ENCODE data around the gene TLCD3B. TPM values are rescaled to one million over a fixed set of nuclear protein-coding genes. Genes with fewer than 3 reads are reported as not detected.

TLCD3B gene
- total RNA-seq, 1 donor from 2014 or later, result 2.1 TPM

DNA sequence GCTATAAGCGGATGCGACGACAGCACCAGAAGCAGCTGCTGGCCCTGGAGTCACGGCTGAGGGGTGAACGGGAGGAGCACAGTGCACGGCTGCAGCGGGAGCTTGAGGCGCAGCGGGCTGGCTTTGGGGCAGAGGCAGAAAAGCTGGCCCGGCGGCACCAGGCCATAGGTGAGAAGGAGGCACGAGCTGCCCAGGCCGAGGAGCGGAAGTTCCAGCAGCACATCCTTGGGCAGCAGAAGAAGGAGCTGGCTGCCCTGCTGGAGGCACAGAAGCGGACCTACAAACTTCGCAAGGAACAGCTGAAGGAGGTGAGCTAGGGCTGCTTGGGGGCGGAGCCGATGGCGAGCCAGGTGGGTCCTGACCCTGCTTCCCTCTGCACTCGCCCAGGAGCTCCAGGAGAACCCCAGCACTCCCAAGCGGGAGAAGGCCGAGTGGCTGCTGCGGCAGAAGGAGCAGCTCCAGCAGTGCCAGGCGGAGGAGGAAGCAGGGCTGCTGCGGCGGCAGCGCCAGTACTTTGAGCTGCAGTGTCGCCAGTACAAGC is 45.7 kb downstream of the TLCD3B start:
- Mint-ChIP-seq H3K36me3 (peaks cover 13% of the 10 kb centered on the region), H3K4me1 (ENCODE audit: unreplicated experiment) (peaks cover 1% of the 10 kb centered on the region), H3K9me3 (no peaks in the 10 kb centered on the region), H3K27ac (no peak overlapping the region), H3K4me3 (no peak overlapping the region), H3K27me3 (no peaks in the 10 kb centered on the region)
- TF ChIP-seq, protein P1, sequence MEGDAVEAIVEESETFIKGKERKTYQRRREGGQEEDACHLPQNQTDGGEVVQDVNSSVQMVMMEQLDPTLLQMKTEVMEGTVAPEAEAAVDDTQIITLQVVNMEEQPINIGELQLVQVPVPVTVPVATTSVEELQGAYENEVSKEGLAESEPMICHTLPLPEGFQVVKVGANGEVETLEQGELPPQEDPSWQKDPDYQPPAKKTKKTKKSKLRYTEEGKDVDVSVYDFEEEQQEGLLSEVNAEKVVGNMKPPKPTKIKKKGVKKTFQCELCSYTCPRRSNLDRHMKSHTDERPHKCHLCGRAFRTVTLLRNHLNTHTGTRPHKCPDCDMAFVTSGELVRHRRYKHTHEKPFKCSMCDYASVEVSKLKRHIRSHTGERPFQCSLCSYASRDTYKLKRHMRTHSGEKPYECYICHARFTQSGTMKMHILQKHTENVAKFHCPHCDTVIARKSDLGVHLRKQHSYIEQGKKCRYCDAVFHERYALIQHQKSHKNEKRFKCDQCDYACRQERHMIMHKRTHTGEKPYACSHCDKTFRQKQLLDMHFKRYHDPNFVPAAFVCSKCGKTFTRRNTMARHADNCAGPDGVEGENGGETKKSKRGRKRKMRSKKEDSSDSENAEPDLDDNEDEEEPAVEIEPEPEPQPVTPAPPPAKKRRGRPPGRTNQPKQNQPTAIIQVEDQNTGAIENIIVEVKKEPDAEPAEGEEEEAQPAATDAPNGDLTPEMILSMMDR (conservative IDR thresholded peaks at IDR 0.05), result no peak
- DNase-seq (ENCODE audit: extremely low spot score, unreplicated experiment), result no peak

GRCh38 chr16:29984764-29985147 is 46.3 kb downstream of the TLCD3B start:
- Mint-ChIP-seq H3K4me3 (no peak overlapping the region), H3K4me1 (ENCODE audit: unreplicated experiment) (no peaks in the 10 kb centered on the region), H3K27ac (no peak overlapping the region), H3K9me3 (no peaks in the 10 kb centered on the region), H3K27me3 (no peaks in the 10 kb centered on the region), H3K36me3 (peaks cover 11% of the 10 kb centered on the region)
- DNase-seq (ENCODE audit: extremely low spot score, unreplicated experiment), result no peak
- TF ChIP-seq, protein P1 (conservative IDR thresholded peaks at IDR 0.05), result no peak

DNA sequence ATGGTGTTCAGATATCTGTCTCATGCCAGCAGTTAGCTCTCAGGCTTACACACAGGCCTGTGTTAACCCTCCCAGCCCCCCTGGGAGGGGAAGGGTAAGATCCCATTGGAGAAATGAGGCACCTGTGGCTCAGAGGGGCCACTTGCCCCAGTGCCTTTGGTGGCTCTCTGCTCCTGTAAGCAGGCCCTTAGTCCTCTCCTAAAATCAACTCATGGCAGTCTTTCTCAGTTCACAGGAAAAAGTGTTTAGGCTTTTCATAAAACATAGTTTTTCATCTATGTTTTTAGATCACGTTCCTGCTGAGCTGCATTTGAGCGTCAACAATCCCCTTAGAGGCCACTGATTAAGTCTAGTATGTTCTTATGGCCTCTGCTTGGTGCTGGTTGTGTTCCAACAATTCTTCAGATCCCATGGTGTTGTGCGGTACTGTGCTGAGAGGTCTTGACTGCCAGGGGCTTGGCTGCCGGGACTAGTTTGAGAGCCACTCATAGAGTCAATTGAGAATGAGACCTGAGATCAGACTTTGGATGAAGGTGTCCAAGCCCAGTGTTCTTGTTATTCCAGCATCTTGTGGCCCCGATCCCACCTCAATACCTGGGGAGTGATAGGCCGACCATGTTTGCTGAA is 46.8 kb downstream of the TLCD3B start:
- Mint-ChIP-seq H3K4me1 (ENCODE audit: unreplicated experiment) (no peaks in the 10 kb centered on the region), H3K36me3 (peaks cover 7% of the 10 kb centered on the region)

GRCh38 chr16:29983420-29984136 is 47.5 kb downstream of the TLCD3B start:
- H3K9me3 Mint-ChIP-seq, result no peaks in the 10 kb centered on the region
- no peak overlapping the region for H3K4me3 Mint-ChIP-seq
- no peak for DNase-seq (ENCODE audit: extremely low spot score, unreplicated experiment)
- H3K27me3 Mint-ChIP-seq, result no peaks in the 10 kb centered on the region
- H3K4me1 Mint-ChIP-seq (ENCODE audit: unreplicated experiment), result no peaks in the 10 kb centered on the region
- H3K27ac Mint-ChIP-seq, result no peak overlapping the region
- H3K36me3 Mint-ChIP-seq, result peaks cover 7% of the 10 kb centered on the region
- TF ChIP-seq, protein P1 (conservative IDR thresholded peaks at IDR 0.05), result no peak

More for the DNA sequence above, 46.8 kb downstream of the TLCD3B start:
- H3K27me3 Mint-ChIP-seq, result no peaks in the 10 kb centered on the region
- H3K9me3 Mint-ChIP-seq, result no peaks in the 10 kb centered on the region
- no peak overlapping the region for H3K4me3 Mint-ChIP-seq
- DNase-seq (ENCODE audit: extremely low spot score, unreplicated experiment), result no peak
- TF ChIP-seq, protein P1 (conservative IDR thresholded peaks at IDR 0.05), result no peak
- H3K27ac Mint-ChIP-seq, result no peak overlapping the region

DNA sequence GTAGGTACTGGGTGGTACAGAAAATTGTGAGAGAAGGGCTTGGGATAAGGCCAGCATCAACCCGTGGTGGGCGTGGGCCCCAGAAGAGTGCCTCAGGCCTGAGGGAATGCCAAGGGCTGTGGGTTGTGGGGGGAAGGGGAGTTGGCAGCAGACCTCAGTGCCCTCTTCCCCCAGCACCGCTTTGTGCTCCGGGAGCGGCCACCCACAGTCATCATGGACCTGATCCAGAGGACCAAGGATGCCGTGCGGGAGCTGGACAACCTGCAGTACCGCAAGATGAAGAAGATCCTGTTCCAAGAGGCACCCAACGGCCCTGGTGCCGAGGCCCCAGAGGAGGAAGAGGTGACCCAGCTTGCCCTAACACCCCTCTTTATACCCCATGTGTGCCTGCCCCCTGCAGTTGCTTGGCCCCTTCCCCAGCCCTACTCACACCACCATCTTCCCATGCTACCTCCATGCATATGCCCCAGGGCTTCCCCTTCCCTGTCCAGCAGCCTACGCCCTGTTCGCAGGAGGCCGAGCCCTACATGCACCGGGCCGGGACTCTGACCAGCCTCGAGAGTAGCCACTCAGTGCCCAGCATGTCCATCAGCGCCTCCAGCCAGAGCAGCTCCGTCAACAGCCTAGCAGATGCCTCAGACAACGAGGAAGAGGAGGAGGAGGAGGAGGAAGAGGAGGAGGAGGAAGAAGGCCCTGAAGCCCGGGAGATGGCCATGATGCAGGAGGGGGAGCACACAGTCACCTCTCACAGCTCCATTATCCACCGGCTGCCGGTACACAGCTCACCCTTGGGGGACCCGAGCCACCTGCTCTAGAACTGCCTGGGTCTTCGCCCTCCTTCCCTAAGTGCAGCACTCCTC is 48.3 kb downstream of the TLCD3B start:
- H3K4me3 Mint-ChIP-seq, result no peak overlapping the region
- DNase-seq (ENCODE audit: extremely low spot score, unreplicated experiment), result no peak
- TF ChIP-seq, protein P1 (conservative IDR thresholded peaks at IDR 0.05), result no peak
- H3K27ac Mint-ChIP-seq, result no peak overlapping the region
- no peaks in the 10 kb centered on the region for H3K27me3 Mint-ChIP-seq
- H3K9me3 Mint-ChIP-seq, result no peaks in the 10 kb centered on the region
- H3K4me1 Mint-ChIP-seq (ENCODE audit: unreplicated experiment), result no peaks in the 10 kb centered on the region
- peaks cover 7% of the 10 kb centered on the region for H3K36me3 Mint-ChIP-seq
